PFSK-1 (cell line): ENCODE measurements around the gene IPCEF1.

Experiments
- FOXP2 ChIP-seq: optimal IDR thresholded peaks from 2 replicates; pipeline ENCODE3; 2011; ENCODE audit warnings: borderline replicate concordance, control low read depth, inconsistent platforms; ENCODE audit not compliant: insufficient read depth; ENCODE audit errors: extremely low read length, extremely low read depth
- POLR2AphosphoS5 ChIP-seq: IDR thresholded peaks from 2 replicates; pipeline ENCODE4 v1.6.1; 2012; ENCODE audit warnings: low read depth, mild to moderate bottlenecking, control low read depth, low read length, moderate library complexity
- REST ChIP-seq, 2 experiments: IDR thresholded peaks; 2 replicates each; pipeline versions ENCODE4 v1.6.1 to v1.8.0; 2011 to 2012; ENCODE audit warnings: low read depth in 2 of 2, low read length in 2 of 2, control low read depth in 1 of 2, inconsistent platforms in 1 of 2, mild to moderate bottlenecking in 1 of 2, moderate library complexity in 1 of 2; ENCODE audit not compliant: insufficient read depth in 1 of 2
- SIN3A ChIP-seq: IDR thresholded peaks from 2 replicates; pipeline ENCODE4 v1.6.1; 2012; ENCODE audit warnings: mild to moderate bottlenecking, low read length, moderate library complexity, borderline replicate concordance; ENCODE audit not compliant: insufficient read depth
- TAF1 ChIP-seq: IDR thresholded peaks from 2 replicates; pipeline ENCODE4 v1.6.1; 2012; ENCODE audit warnings: low read length, control low read depth, borderline replicate concordance; ENCODE audit not compliant: insufficient read depth

IPCEF1 gene

GRCh38 chr6:154377726-154378125 lies 21.1 kb upstream of the IPCEF1 start:
- TF ChIP-seq SIN3A (no peak), POLR2AphosphoS5 (no peak), FOXP2 (no peak), TAF1 (no peak), REST (IDR thresholded peaks at IDR 0.05; ENCODE audit: insufficient read depth in 1 of 2, low read depth in 2 of 2, low read length in 2 of 2) (no peak)

GRCh38 chr6:154373971-154374370 lies 17.4 kb upstream of the IPCEF1 start:
- TF ChIP-seq TAF1 (no peak), POLR2AphosphoS5 (no peak)

GRCh38 chr6:154371281-154371680 lies 14.7 kb upstream of the IPCEF1 start:
- no peak for TF ChIP-seq REST (IDR thresholded peaks at IDR 0.05; ENCODE audit: insufficient read depth in 1 of 2, low read depth in 2 of 2, low read length in 2 of 2)
- no peak for TF ChIP-seq SIN3A
- no peak for TF ChIP-seq TAF1
- no peak for TF ChIP-seq FOXP2
- no peak for TF ChIP-seq POLR2AphosphoS5

- TF ChIP-seq REST (IDR thresholded peaks at IDR 0.05; ENCODE audit: insufficient read depth in 1 of 2, low read depth in 2 of 2, low read length in 2 of 2), result no peak
These were observed 13.9 kb upstream of the IPCEF1 start for GRCh38 chr6:154370545-154370944.

GRCh38 chr6:154367839-154368695 lies 11.5 kb upstream of the IPCEF1 start:
- no peak for TF ChIP-seq POLR2AphosphoS5
- no peak for TF ChIP-seq SIN3A
- TF ChIP-seq REST (IDR thresholded peaks at IDR 0.05; ENCODE audit: insufficient read depth in 1 of 2, low read depth in 2 of 2, low read length in 2 of 2), result no peak
- TF ChIP-seq TAF1, result no peak
- TF ChIP-seq FOXP2, result no peak
